ENCODE measurements around the gene LIN54. TPM values are rescaled to one million over a fixed set of nuclear protein-coding genes. Genes with fewer than 3 reads are reported as not detected.
"Not testable (repeated sequence)": the region's sequence is repeated elsewhere in the genome, so short reads cannot be mapped to it uniquely, and the experiment has no call there.

Gene LIN54
- polyA plus RNA-seq, 2 of the 4 experiments (the other 2 are of a cell fraction) = 6.7 to 12.7 TPM

DNA sequence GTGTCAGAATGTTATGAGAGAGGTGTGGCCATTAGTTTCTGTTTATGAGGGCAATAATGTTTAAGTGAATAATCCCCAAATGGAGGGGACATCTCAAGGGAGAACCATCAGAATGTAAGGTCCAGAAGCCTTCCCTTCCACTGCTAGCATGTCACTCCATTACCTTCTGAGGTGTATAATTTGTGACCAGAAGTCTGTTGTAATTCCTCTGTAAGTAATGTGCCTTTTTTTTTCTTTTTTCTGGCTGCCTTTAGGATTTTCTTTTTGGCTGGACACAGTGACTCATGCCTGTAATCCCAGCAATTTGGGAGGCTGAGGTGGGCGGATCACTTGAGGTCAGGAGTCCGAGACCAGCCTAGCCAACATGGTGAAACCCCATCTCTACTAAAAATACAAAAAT, 13.6 kb upstream of the LIN54 start:
- ATAC-seq (no peak), FAIRE-seq (no peak), DNase-seq (ENCODE audit: low read depth in 1 of 2, low spot score in 1 of 2) (no peak)
- Histone ChIP-seq H3K4me1 (no peaks in the 10 kb centered on the region), H3K9me3 (peaks cover 19% of the 10 kb centered on the region), H3K4me2 (no peak overlapping the region), H3K27ac (no peak overlapping the region), H3K4me3 (no peak overlapping the region)
- WGBS (ENCODE audit: missing lambda C conversion rate) = 3% methylated on average over 2 of the region's 2 CpGs
- TF ChIP-seq CHD4 (IDR thresholded peaks at IDR 0.05; ENCODE audit: borderline replicate concordance) (no peak), RFX5 (IDR thresholded peaks at IDR 0.05) (no peak), ESRRA (IDR thresholded peaks at IDR 0.05; ENCODE audit: borderline replicate concordance, low read length) (no peak), ZSCAN20 (CRISPR knock-in tag; IDR thresholded peaks at IDR 0.05) (no peak), EP300 (IDR thresholded peaks at IDR 0.05) (no peak), ZC3H11A (IDR thresholded peaks at IDR 0.05) (no peak), HOXB13 (CRISPR knock-in tag; IDR thresholded peaks at IDR 0.05; ENCODE audit: low read depth) (no peak), FOXS1 (CRISPR knock-in tag; IDR thresholded peaks at IDR 0.05) (no peak)
- TF ChIP-seq, protein P1, sequence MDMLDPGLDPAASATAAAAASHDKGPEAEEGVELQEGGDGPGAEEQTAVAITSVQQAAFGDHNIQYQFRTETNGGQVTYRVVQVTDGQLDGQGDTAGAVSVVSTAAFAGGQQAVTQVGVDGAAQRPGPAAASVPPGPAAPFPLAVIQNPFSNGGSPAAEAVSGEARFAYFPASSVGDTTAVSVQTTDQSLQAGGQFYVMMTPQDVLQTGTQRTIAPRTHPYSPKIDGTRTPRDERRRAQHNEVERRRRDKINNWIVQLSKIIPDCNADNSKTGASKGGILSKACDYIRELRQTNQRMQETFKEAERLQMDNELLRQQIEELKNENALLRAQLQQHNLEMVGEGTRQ (IDR thresholded peaks at IDR 0.05) = no peak
- TF ChIP-seq, protein P2, sequence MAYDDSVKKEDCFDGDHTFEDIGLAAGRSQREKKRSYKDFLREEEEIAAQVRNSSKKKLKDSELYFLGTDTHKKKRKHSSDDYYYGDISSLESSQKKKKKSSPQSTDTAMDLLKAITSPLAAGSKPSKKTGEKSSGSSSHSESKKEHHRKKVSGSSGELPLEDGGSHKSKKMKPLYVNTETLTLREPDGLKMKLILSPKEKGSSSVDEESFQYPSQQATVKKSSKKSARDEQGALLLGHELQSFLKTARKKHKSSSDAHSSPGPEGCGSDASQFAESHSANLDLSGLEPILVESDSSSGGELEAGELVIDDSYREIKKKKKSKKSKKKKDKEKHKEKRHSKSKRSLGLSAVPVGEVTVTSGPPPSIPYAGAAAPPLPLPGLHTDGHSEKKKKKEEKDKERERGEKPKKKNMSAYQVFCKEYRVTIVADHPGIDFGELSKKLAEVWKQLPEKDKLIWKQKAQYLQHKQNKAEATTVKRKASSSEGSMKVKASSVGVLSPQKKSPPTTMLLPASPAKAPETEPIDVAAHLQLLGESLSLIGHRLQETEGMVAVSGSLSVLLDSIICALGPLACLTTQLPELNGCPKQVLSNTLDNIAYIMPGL (CRISPR knock-in tag; IDR thresholded peaks at IDR 0.05; ENCODE audit: borderline replicate concordance) = no peak
- TF ChIP-seq, protein P3, sequence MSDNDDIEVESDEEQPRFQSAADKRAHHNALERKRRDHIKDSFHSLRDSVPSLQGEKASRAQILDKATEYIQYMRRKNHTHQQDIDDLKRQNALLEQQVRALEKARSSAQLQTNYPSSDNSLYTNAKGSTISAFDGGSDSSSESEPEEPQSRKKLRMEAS (IDR thresholded peaks at IDR 0.05) = no peak
- CTCF ChIA-PET = no interaction called here
- POLR2A ChIA-PET = no interaction called here

DNA sequence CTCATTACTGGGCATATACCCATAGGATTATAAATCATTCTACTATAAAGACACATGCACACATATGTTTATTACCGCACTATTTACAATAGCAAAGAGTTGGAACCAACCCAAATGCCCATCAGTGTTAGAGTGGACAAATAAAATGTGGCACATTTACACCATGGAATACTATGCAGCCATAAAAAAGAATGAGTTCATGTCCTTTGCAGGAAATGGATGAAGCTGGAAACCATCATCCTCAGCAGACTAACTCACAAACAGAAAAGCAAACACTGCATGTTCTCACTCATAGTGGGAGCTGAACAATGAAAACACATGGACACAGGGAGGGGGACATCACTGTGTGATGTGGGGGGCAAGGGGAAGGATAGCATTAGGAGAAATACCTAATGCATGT, 13.0 kb upstream of the LIN54 start:
- H3K27ac ChIP-seq; H3K4me1 ChIP-seq; FAIRE-seq; DNase-seq (ENCODE audit: low read depth in 1 of 2, low spot score in 1 of 2); H3K4me2 ChIP-seq; ATAC-seq; CTCF ChIA-PET; H3K4me3 ChIP-seq; POLR2A ChIA-PET: not testable (repeated sequence)
- H3K9me3 ChIP-seq = peaks cover 19% of the 10 kb centered on the region
- 54% methylated on average over 1 of the region's 1 CpG for WGBS (ENCODE audit: missing lambda C conversion rate)

DNA sequence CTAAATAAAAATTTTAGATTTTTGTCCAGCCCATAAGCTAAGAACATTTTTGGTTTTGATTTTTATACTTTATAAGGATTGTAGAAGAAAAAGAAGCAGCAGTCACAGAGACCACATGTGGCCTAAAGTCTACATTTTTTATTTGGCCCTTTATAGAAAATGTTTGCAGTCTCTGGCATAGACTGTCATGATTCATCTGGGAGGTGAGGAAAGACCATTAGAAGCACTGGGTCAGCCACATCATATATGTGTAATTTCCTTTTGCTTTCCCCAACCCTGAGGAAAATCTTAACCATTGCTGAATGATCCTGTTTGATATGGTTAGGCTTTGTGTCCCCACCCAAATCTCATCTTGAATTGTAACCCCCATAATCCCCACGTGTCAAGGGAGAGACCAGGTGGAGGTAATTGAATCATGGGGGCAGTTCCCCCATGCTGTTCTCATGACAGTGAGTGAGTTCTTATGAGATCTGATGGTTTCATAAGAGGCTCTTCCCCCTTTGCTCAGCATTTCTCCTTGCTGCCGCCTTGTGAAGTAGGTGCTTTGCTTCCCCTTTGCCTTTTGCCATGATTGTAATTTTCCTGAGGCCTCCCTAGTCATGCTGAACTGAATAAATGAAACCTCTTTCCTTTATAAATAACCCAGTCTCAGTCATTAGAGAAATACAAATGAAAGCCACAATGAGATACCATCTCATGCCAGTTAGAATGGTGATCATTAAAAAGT, 12.3 kb upstream of the LIN54 start:
- TF ChIP-seq MYC (IDR thresholded peaks at IDR 0.05; ENCODE audit: borderline replicate concordance, low read length) = no peak
- Histone ChIP-seq H3K9me3 (peaks cover 19% of the 10 kb centered on the region), H3K27ac (no peak overlapping the region), H3K4me2 (no peak overlapping the region), H3K4me3 (no peak overlapping the region), H3K4me1 (no peaks in the 10 kb centered on the region)
- ChIA-PET POLR2A (no interaction called here), CTCF (no interaction called here)
- FAIRE-seq (no peak), ATAC-seq (no peak), DNase-seq (ENCODE audit: low read depth in 1 of 2, low spot score in 1 of 2) (no peak)
- 64% methylated on average over 2 of the region's 2 CpGs for WGBS (ENCODE audit: missing lambda C conversion rate)

DNA sequence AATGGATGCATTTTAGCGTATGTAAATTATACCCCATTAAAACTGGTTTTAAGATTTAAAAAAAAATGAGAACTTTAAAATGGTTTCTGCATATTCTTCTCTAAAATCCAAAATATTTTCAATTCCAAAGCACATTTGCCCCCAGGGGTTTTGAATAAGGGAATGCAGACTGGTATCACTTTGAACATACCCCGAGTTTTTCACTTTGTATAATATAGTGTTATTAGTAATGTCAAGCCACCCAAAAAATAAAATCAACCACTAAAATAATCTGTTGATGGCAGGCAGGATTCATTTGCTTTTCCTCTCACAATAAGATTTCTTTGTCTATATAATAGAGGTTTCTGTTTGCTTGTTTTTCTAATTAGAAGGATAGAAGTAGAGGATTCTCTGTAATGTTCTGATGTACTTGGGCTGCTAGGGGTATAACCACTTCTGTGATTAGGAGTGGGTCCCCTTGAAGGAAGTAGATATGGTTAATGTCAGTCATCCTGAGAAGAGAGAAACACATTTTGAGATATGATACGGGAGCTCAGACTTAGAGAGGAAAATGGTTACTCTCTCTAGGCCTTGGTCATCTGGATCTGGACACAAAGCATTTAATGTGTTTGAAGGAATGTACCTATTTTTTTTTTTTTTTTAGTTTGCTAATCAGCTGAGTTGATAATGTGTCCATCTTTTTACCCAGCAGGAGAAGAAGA, 9.3 kb upstream of the LIN54 start:
- Histone ChIP-seq H3K4me1 (no peaks in the 10 kb centered on the region), H3K9me3 (peaks cover 12% of the 10 kb centered on the region), H3K27ac (no peak overlapping the region), H3K4me2 (no peak overlapping the region), H3K4me3 (no peak overlapping the region)
- ATAC-seq = no peak
- POLR2A ChIA-PET = interaction anchor here (2.2 kb wide), 1 partner anchor 15 kb away, joined by 6 read pairs; the partner anchor contains the start of gene COPS4
- DNase-seq (ENCODE audit: low read depth in 1 of 2, low spot score in 1 of 2) = no peak
- 74% methylated on average over 3 of the region's 3 CpGs for WGBS (ENCODE audit: missing lambda C conversion rate)
- FAIRE-seq = no peak
- CTCF ChIA-PET = interaction anchor here (0.6 kb wide), 1 partner anchor 293 kb away, joined by 3 read pairs; no protein-coding TSS in a partner anchor
- TF ChIP-seq RARB (CRISPR knock-in tag; IDR thresholded peaks at IDR 0.05) (no peak), POLR2A (IDR thresholded peaks at IDR 0.05; ENCODE audit: low read length) (no peak), FOXS1 (CRISPR knock-in tag; IDR thresholded peaks at IDR 0.05) (no peak), CEBPB (IDR thresholded peaks at IDR 0.05) (no peak), ESRRA (IDR thresholded peaks at IDR 0.05; ENCODE audit: borderline replicate concordance, low read length) (no peak), ZNF302 (CRISPR knock-in tag; IDR thresholded peaks at IDR 0.05) (no peak), CHD2 (IDR thresholded peaks at IDR 0.05; ENCODE audit: low read length, partially characterized antibody) (no peak), EHMT2 (IDR thresholded peaks at IDR 0.05; ENCODE audit: low read depth) (no peak), RCOR1 (IDR thresholded peaks at IDR 0.05; ENCODE audit: low read depth, low read length) (no peak), POLR2AphosphoS2 (conservative IDR thresholded peaks at IDR 0.05; ENCODE audit: low read length) (no peak), RNF2 (IDR thresholded peaks at IDR 0.05; ENCODE audit: borderline replicate concordance, low read depth) (no peak), EP300 (IDR thresholded peaks at IDR 0.05) (no peak), TP53 (CRISPR knock-in tag; IDR thresholded peaks at IDR 0.05) (no peak), CBX8 (IDR thresholded peaks at IDR 0.05) (no peak)
- TF ChIP-seq, protein P4, sequence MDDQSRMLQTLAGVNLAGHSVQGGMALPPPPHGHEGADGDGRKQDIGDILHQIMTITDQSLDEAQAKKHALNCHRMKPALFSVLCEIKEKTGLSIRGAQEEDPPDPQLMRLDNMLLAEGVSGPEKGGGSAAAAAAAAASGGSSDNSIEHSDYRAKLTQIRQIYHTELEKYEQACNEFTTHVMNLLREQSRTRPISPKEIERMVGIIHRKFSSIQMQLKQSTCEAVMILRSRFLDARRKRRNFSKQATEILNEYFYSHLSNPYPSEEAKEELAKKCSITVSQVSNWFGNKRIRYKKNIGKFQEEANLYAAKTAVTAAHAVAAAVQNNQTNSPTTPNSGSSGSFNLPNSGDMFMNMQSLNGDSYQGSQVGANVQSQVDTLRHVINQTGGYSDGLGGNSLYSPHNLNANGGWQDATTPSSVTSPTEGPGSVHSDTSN (IDR thresholded peaks at IDR 0.05) = no peak
- TF ChIP-seq, protein P2 (CRISPR knock-in tag; IDR thresholded peaks at IDR 0.05; ENCODE audit: borderline replicate concordance) = no peak
